ENCODE measurements around the gene SH3BP5.
"Not testable (repeated sequence)": the region's sequence is repeated elsewhere in the genome, so short reads cannot be mapped to it uniquely, and the experiment has no call there.

SH3BP5 gene

GRCh38 chr3:15361494-15362214 is 29.3 kb upstream of the SH3BP5 start:
- FAIRE-seq, result peak; percentile 90
- peak; percentile 45 for DNase-seq (ENCODE audit: insufficient read length, low spot score)
- TF ChIP-seq TAF1 (IDR thresholded peaks at IDR 0.05; ENCODE audit: low read depth, low read length) (no peak), PAX5 (IDR thresholded peaks at IDR 0.05; ENCODE audit: insufficient read depth, low read length, severe bottlenecking) (peak; percentile 51), POU2F2 (IDR thresholded peaks at IDR 0.05; ENCODE audit: low read depth, low read length) (peak; percentile 86), SPI1 (IDR thresholded peaks at IDR 0.05; ENCODE audit: low read depth, low read length) (peak; percentile 75), POLR2AphosphoS5 (IDR thresholded peaks at IDR 0.05; ENCODE audit: low read depth, low read length) (peak; percentile 47; the same call in 1 of the 2 replicates)

GRCh38 chr3:15360788-15361493 is 28.6 kb upstream of the SH3BP5 start:
- no peak for DNase-seq (ENCODE audit: insufficient read length, low spot score)
- FAIRE-seq, result no peak
- TF ChIP-seq SPI1 (IDR thresholded peaks at IDR 0.05; ENCODE audit: low read depth, low read length) (peak; percentile 83), PAX5 (IDR thresholded peaks at IDR 0.05; ENCODE audit: insufficient read depth, low read length, severe bottlenecking) (no peak)

- FAIRE-seq (no peak), DNase-seq (ENCODE audit: insufficient read length, low spot score) (no peak)
- no peak for TF ChIP-seq TAF1 (IDR thresholded peaks at IDR 0.05; ENCODE audit: low read depth, low read length)
- no peak for TF ChIP-seq SPI1 (IDR thresholded peaks at IDR 0.05; ENCODE audit: low read depth, low read length)
- TF ChIP-seq POLR2AphosphoS5 (IDR thresholded peaks at IDR 0.05; ENCODE audit: low read depth, low read length), result no peak
- no peak for TF ChIP-seq PAX5 (IDR thresholded peaks at IDR 0.05; ENCODE audit: insufficient read depth, low read length, severe bottlenecking)
- TF ChIP-seq POU2F2 (IDR thresholded peaks at IDR 0.05; ENCODE audit: low read depth, low read length), result no peak
- no peak for TF ChIP-seq POLR2A (IDR thresholded peaks at IDR 0.05; ENCODE audit: low read depth, low read length)
Observed at GRCh38 chr3:15359677-15360397, 27.5 kb upstream of the SH3BP5 start.

GRCh38 chr3:15356651-15357061 is 24.3 kb upstream of the SH3BP5 start:
- TF ChIP-seq SPI1 (IDR thresholded peaks at IDR 0.05; ENCODE audit: low read depth, low read length), result 0 out of 2 replicates have a peak, but pooled peaks have one; percentile 2
- not testable (repeated sequence) for DNase-seq (ENCODE audit: insufficient read length, low spot score); FAIRE-seq

- no peak for FAIRE-seq
Observed at GRCh38 chr3:15356176-15356575, 23.8 kb upstream of the SH3BP5 start.

GRCh38 chr3:15355086-15355485 is 22.7 kb upstream of the SH3BP5 start:
- FAIRE-seq (no peak), DNase-seq (ENCODE audit: insufficient read length, low spot score) (no peak)
- TF ChIP-seq POLR2A (IDR thresholded peaks at IDR 0.05; ENCODE audit: low read depth, low read length) (no peak), TAF1 (IDR thresholded peaks at IDR 0.05; ENCODE audit: low read depth, low read length) (no peak)

More at GRCh38 chr3:15356176-15356575, 23.8 kb upstream of the SH3BP5 start:
- TF ChIP-seq POLR2A (IDR thresholded peaks at IDR 0.05; ENCODE audit: low read depth, low read length) (no peak), TAF1 (IDR thresholded peaks at IDR 0.05; ENCODE audit: low read depth, low read length) (no peak), PAX5 (IDR thresholded peaks at IDR 0.05; ENCODE audit: insufficient read depth, low read length, severe bottlenecking) (no peak), SPI1 (IDR thresholded peaks at IDR 0.05; ENCODE audit: low read depth, low read length) (no peak), POLR2AphosphoS5 (IDR thresholded peaks at IDR 0.05; ENCODE audit: low read depth, low read length) (no peak), POU2F2 (IDR thresholded peaks at IDR 0.05; ENCODE audit: low read depth, low read length) (no peak)
- no peak for DNase-seq (ENCODE audit: insufficient read length, low spot score)

- no peak for TF ChIP-seq POLR2A (IDR thresholded peaks at IDR 0.05; ENCODE audit: low read depth, low read length)
- no peak for TF ChIP-seq POLR2AphosphoS5 (IDR thresholded peaks at IDR 0.05; ENCODE audit: low read depth, low read length)
- no peak for TF ChIP-seq TAF1 (IDR thresholded peaks at IDR 0.05; ENCODE audit: low read depth, low read length)
- no peak for FAIRE-seq
- DNase-seq (ENCODE audit: insufficient read length, low spot score), result no peak
Observed at GRCh38 chr3:15354485-15354884, 22.1 kb upstream of the SH3BP5 start.

- DNase-seq (ENCODE audit: insufficient read length, low spot score) (no peak), FAIRE-seq (no peak)
- no peak for TF ChIP-seq POLR2A (IDR thresholded peaks at IDR 0.05; ENCODE audit: low read depth, low read length)
- no peak for TF ChIP-seq TAF1 (IDR thresholded peaks at IDR 0.05; ENCODE audit: low read depth, low read length)
- TF ChIP-seq POU2F2 (IDR thresholded peaks at IDR 0.05; ENCODE audit: low read depth, low read length), result no peak
- no peak for TF ChIP-seq PAX5 (IDR thresholded peaks at IDR 0.05; ENCODE audit: insufficient read depth, low read length, severe bottlenecking)
- TF ChIP-seq SPI1 (IDR thresholded peaks at IDR 0.05; ENCODE audit: low read depth, low read length), result no peak
- TF ChIP-seq POLR2AphosphoS5 (IDR thresholded peaks at IDR 0.05; ENCODE audit: low read depth, low read length), result no peak
Observed at GRCh38 chr3:15350141-15350540, 17.8 kb upstream of the SH3BP5 start.

GRCh38 chr3:15349438-15349837 is 17.1 kb upstream of the SH3BP5 start:
- DNase-seq (ENCODE audit: insufficient read length, low spot score); FAIRE-seq: not testable (repeated sequence)

- DNase-seq (ENCODE audit: insufficient read length, low spot score), result no peak
- no peak for FAIRE-seq
- no peak for TF ChIP-seq PAX5 (IDR thresholded peaks at IDR 0.05; ENCODE audit: insufficient read depth, low read length, severe bottlenecking)
Observed at GRCh38 chr3:15348246-15348645, 15.9 kb upstream of the SH3BP5 start.
